Neural cell (in vitro differentiated cells): ENCODE measurements around the gene MAD1L1. TPM values are rescaled to one million over a fixed set of nuclear protein-coding genes. Genes with fewer than 3 reads are reported as not detected.

Experiments
- H2AFZ ChIP-seq: fragments of 200-600, 300-800 bp; sonication (generic), shearing (Covaris generic); 2 replicates; pipeline ENCODE4 v1.6.0; 2014; ENCODE audit warnings: low read depth, mild to moderate bottlenecking, antibody characterized with exemption, low read length, moderate library complexity
- H3F3A ChIP-seq: fragments of 200-600 bp; shearing (Covaris generic); 2 replicates; pipeline ENCODE4 v1.6.1; 2016; ENCODE audit warnings: mild to moderate bottlenecking, moderate library complexity, mixed read lengths, antibody characterized with exemption, low read length; ENCODE audit not compliant: insufficient read depth, poor library complexity, severe bottlenecking
- H3K27ac ChIP-seq: fragments of 200-600, 300-800 bp; sonication (generic), shearing (Covaris generic); 2 replicates; pipeline ENCODE4 v1.5.1; 2014; ENCODE audit warnings: mild to moderate bottlenecking, low read length, moderate library complexity
- H3K27me3 ChIP-seq: fragments of 300-800, 200-600 bp; sonication (generic), shearing (Covaris generic); 2 replicates; pipeline ENCODE4 v1.6.0; 2014; ENCODE audit warnings: mild to moderate bottlenecking, low read depth, low read length, moderate library complexity; ENCODE audit not compliant: insufficient read depth
- H3K36me3 ChIP-seq: fragments of 300-800, 200-600 bp; sonication (generic), shearing (Covaris generic); 2 replicates; pipeline ENCODE4 v1.5.1; 2014; ENCODE audit warnings: mild to moderate bottlenecking, antibody characterized with exemption, low read length, moderate library complexity; ENCODE audit not compliant: insufficient read depth
- H3K4me2 ChIP-seq: fragments of 300-800, 200-600 bp; sonication (generic), shearing (Covaris generic); 2 replicates; pipeline ENCODE4 v1.6.0; 2014; ENCODE audit warnings: mild to moderate bottlenecking, low read length
- H3K4me3 ChIP-seq: fragments of 300-800, 200-600 bp; sonication (generic), shearing (Covaris generic); 2 replicates; pipeline ENCODE4 v1.5.1; 2014; ENCODE audit warnings: mild to moderate bottlenecking, low read length, moderate library complexity
- H3K79me2 ChIP-seq: fragments of 200-600 bp; shearing (Covaris generic); replicated peaks from 2 replicates; pipeline ENCODE4 v1.6.0; 2014; ENCODE audit warnings: mild to moderate bottlenecking, low read length, moderate library complexity; ENCODE audit not compliant: insufficient read depth
- H3K9ac ChIP-seq: fragments of 300-800, 200-600 bp; sonication (generic), shearing (Covaris generic); 2 replicates; pipeline ENCODE4 v1.6.1; 2016; ENCODE audit warnings: mild to moderate bottlenecking, low read length, mixed read lengths
- H3K9me2 ChIP-seq: fragments of 200-600 bp; shearing (Covaris generic); 2 replicates; pipeline ENCODE4 v1.6.1; 2016; ENCODE audit warnings: mild to moderate bottlenecking, low read length, mixed read lengths; ENCODE audit not compliant: insufficient read depth
- H3K9me3 ChIP-seq: fragments of 200-600, 300-800 bp; sonication (generic), shearing (Covaris generic); 2 replicates; pipeline ENCODE4 v1.6.1; 2016; ENCODE audit warnings: mild to moderate bottlenecking, mixed run types, low read length, moderate library complexity, mixed read lengths
- H4K20me1 ChIP-seq: fragments of 200-600 bp; shearing (Covaris generic); 2 replicates; pipeline ENCODE4 v1.6.1; 2016; ENCODE audit warnings: mild to moderate bottlenecking, mixed run types; ENCODE audit not compliant: insufficient read depth
- EP300 ChIP-seq: fragments of 450-650 bp; conservative IDR thresholded peaks from 2 replicates; pipeline ENCODE4 v1.6.1; 2014; ENCODE audit warnings: antibody characterized with exemption, mild to moderate bottlenecking, moderate library complexity; ENCODE audit not compliant: poor library complexity, severe bottlenecking
- EZH2 ChIP-seq: fragments of 200-600, 300-800 bp; shearing (Covaris generic), sonication (generic); IDR thresholded peaks from 2 replicates; pipeline ENCODE4 v1.6.1; 2014; ENCODE audit warnings: antibody characterized with exemption, low read length, borderline replicate concordance, mild to moderate bottlenecking; ENCODE audit not compliant: insufficient read depth, poor library complexity, severe bottlenecking
- MXI1 ChIP-seq: fragments of 450-650 bp; conservative IDR thresholded peaks from 2 replicates; pipeline ENCODE4 v1.6.1; 2014; ENCODE audit warnings: antibody characterized with exemption, mild to moderate bottlenecking; ENCODE audit not compliant: poor library complexity, severe bottlenecking
- POLR2AphosphoS5 ChIP-seq: IDR thresholded peaks from 2 replicates; pipeline ENCODE4 v1.6.1; 2012
- RAD21 ChIP-seq: fragments of 450-650 bp; conservative IDR thresholded peaks from 2 replicates; pipeline ENCODE4 v1.6.1; 2014; ENCODE audit warnings: antibody characterized with exemption, mild to moderate bottlenecking, moderate library complexity
- SMC3 ChIP-seq: fragments of 450-650 bp; conservative IDR thresholded peaks from 2 replicates; pipeline ENCODE4 v1.6.1; 2014; ENCODE audit warnings: antibody characterized with exemption, mild to moderate bottlenecking, moderate library complexity; ENCODE audit not compliant: poor library complexity
- TAF1 ChIP-seq: IDR thresholded peaks from 2 replicates; pipeline ENCODE4 v1.6.1; 2012; ENCODE audit warnings: low read depth
- polyA plus RNA-seq: library from polyadenylated mRNA; depleted of rRNA; stranded (reverse); fragments of >200 nt; gene quantifications from 2 replicates; pipeline ENCODE4 v1.2.3, GENCODE V29; 2014
- TF ChIP-seq, protein P1 (sequence below): IDR thresholded peaks from 2 replicates; pipeline ENCODE4 v1.6.1; 2012; ENCODE audit warnings: borderline replicate concordance
- TF ChIP-seq, protein P2 (sequence below): fragments of 450-650 bp; IDR thresholded peaks from 2 replicates; pipeline ENCODE4 v1.5.1; 2014; ENCODE audit warnings: antibody characterized with exemption, mild to moderate bottlenecking, moderate library complexity; ENCODE audit not compliant: poor library complexity, severe bottlenecking

The MAD1L1 gene
- polyA plus RNA-seq, 1 donor from 2014 or later, result 31.4 TPM

DNA sequence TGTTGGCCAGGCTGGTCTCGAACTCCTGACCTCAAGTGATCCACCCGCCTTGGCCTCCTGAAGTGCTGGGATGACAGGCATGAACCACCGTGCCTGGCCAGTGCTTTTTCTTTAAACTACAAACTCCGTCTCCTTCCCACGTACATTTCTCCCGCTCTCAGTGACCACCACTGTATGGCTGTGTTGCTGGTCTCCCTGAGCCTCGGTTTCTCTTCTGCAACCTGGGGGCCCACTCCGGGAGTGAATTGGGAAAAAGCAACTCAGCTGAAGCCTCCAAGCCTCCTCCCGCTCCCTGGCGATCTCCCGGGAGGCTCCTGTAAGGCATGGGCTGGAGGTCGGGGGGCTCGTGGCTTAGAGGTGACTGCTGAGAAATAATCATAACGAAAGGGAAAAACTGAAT, 426.4 kb downstream of the MAD1L1 start:
- Histone ChIP-seq H3K9ac (no peak overlapping the region), H3K9me3 (no peaks in the 10 kb centered on the region), H3K27me3 (no peaks in the 10 kb centered on the region), H4K20me1 (no peaks in the 10 kb centered on the region), H3K4me2 (no peak overlapping the region), H3F3A (no peaks in the 10 kb centered on the region), H3K4me3 (no peak overlapping the region), H3K79me2 (no peaks in the 10 kb centered on the region), H3K36me3 (no peaks in the 10 kb centered on the region), H3K9me2 (no peaks in the 10 kb centered on the region), H3K27ac (no peak overlapping the region), H2AFZ (no peak overlapping the region)
- no peak for TF ChIP-seq EP300
- TF ChIP-seq, protein P1, sequence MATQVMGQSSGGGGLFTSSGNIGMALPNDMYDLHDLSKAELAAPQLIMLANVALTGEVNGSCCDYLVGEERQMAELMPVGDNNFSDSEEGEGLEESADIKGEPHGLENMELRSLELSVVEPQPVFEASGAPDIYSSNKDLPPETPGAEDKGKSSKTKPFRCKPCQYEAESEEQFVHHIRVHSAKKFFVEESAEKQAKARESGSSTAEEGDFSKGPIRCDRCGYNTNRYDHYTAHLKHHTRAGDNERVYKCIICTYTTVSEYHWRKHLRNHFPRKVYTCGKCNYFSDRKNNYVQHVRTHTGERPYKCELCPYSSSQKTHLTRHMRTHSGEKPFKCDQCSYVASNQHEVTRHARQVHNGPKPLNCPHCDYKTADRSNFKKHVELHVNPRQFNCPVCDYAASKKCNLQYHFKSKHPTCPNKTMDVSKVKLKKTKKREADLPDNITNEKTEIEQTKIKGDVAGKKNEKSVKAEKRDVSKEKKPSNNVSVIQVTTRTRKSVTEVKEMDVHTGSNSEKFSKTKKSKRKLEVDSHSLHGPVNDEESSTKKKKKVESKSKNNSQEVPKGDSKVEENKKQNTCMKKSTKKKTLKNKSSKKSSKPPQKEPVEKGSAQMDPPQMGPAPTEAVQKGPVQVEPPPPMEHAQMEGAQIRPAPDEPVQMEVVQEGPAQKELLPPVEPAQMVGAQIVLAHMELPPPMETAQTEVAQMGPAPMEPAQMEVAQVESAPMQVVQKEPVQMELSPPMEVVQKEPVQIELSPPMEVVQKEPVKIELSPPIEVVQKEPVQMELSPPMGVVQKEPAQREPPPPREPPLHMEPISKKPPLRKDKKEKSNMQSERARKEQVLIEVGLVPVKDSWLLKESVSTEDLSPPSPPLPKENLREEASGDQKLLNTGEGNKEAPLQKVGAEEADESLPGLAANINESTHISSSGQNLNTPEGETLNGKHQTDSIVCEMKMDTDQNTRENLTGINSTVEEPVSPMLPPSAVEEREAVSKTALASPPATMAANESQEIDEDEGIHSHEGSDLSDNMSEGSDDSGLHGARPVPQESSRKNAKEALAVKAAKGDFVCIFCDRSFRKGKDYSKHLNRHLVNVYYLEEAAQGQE, result no peak
- TF ChIP-seq RAD21, result no peak
- TF ChIP-seq, protein P2, sequence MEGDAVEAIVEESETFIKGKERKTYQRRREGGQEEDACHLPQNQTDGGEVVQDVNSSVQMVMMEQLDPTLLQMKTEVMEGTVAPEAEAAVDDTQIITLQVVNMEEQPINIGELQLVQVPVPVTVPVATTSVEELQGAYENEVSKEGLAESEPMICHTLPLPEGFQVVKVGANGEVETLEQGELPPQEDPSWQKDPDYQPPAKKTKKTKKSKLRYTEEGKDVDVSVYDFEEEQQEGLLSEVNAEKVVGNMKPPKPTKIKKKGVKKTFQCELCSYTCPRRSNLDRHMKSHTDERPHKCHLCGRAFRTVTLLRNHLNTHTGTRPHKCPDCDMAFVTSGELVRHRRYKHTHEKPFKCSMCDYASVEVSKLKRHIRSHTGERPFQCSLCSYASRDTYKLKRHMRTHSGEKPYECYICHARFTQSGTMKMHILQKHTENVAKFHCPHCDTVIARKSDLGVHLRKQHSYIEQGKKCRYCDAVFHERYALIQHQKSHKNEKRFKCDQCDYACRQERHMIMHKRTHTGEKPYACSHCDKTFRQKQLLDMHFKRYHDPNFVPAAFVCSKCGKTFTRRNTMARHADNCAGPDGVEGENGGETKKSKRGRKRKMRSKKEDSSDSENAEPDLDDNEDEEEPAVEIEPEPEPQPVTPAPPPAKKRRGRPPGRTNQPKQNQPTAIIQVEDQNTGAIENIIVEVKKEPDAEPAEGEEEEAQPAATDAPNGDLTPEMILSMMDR, result no peak
- TF ChIP-seq SMC3, result no peak
- TF ChIP-seq TAF1, result no peak
- no peak for TF ChIP-seq EZH2
- TF ChIP-seq POLR2AphosphoS5, result no peak
- no peak for TF ChIP-seq MXI1

- Histone ChIP-seq H3K9me2 (no peaks in the 10 kb centered on the region), H3K9ac (no peak overlapping the region), H3K27ac (no peak overlapping the region), H3K27me3 (no peaks in the 10 kb centered on the region), H4K20me1 (no peaks in the 10 kb centered on the region), H2AFZ (no peak overlapping the region), H3F3A (no peaks in the 10 kb centered on the region), H3K4me3 (no peak overlapping the region), H3K36me3 (no peaks in the 10 kb centered on the region), H3K4me2 (no peak overlapping the region), H3K79me2 (no peaks in the 10 kb centered on the region), H3K9me3 (no peaks in the 10 kb centered on the region)
- TF ChIP-seq EZH2, result no peak
- TF ChIP-seq POLR2AphosphoS5, result no peak
- no peak for TF ChIP-seq RAD21
- no peak for TF ChIP-seq TAF1
- TF ChIP-seq EP300, result no peak
- no peak for TF ChIP-seq SMC3
- TF ChIP-seq, protein P1, result no peak
- TF ChIP-seq, protein P2, result no peak
- no peak for TF ChIP-seq MXI1
Measured at GRCh38 chr7:1804310-1804709, 428.4 kb downstream of the MAD1L1 start.
